Left ventricle myocardium inferior (tissue), 1 donor: ENCODE measurements around the gene MORN2. TPM values are rescaled to one million over a fixed set of nuclear protein-coding genes. Genes with fewer than 3 reads are reported as not detected.

Experiments
- DNase-seq: peaks from one replicate; pipeline ENCODE4 v3.0.0-alpha.2; 2020
- H3K27ac ChIP-seq: fragments of 200-600 bp; replicated peaks from 2 replicates; pipeline ENCODE4 v1.8.0; 2021
- H3K27me3 ChIP-seq: fragments of 200-600 bp; 2 replicates; pipeline ENCODE4 v1.8.0; 2021; ENCODE audit warnings: low read depth
- H3K36me3 ChIP-seq: fragments of 200-600 bp; 2 replicates; pipeline ENCODE4 v1.8.0; 2021
- H3K4me1 ChIP-seq: fragments of 200-600 bp; 2 replicates; pipeline ENCODE4 v1.8.0; 2021
- H3K4me3 ChIP-seq: fragments of 200-600 bp; 2 replicates; pipeline ENCODE4 v1.8.0; 2021; ENCODE audit warnings: mild to moderate bottlenecking, moderate library complexity
- H3K9me3 ChIP-seq: fragments of 200-600 bp; replicated peaks from 2 replicates; pipeline ENCODE4 v1.8.0; 2021
- intact Hi-C: fragments of 100-400 bp; cut with micrococcal nuclease; formaldehyde crosslinking; loops from one replicate; pipeline ENCODE4 v1.11.0; 2022
- total RNA-seq: library from RNA; stranded (reverse); fragmentation: NEBNext Ultra II Directional; extraction: Animal tissue kit (Norgen Biotek cat#: 25700); gene quantifications from one replicate; pipeline ENCODE4 v1.2.1, GENCODE V29; 2021
- TF ChIP-seq, protein P1 (sequence below): fragments of 200-600 bp; IDR thresholded peaks from 2 replicates; pipeline ENCODE4 v1.8.0; 2021; ENCODE audit warnings: antibody characterized with exemption, mild to moderate bottlenecking, borderline replicate concordance
- donor health status: DM: no; HTN: yes; CAD: no; lungs with severe emphysema.

The MORN2 gene
- total RNA-seq, 1 donor from 2014 or later = 23.9 TPM

- Histone ChIP-seq H3K4me1 (no peaks in the 10 kb centered on the region), H3K4me3 (no peak overlapping the region), H3K27me3 (no peaks in the 10 kb centered on the region), H3K36me3 (no peaks in the 10 kb centered on the region), H3K27ac (no peak overlapping the region), H3K9me3 (no peaks in the 10 kb centered on the region)
- TF ChIP-seq, protein P1, sequence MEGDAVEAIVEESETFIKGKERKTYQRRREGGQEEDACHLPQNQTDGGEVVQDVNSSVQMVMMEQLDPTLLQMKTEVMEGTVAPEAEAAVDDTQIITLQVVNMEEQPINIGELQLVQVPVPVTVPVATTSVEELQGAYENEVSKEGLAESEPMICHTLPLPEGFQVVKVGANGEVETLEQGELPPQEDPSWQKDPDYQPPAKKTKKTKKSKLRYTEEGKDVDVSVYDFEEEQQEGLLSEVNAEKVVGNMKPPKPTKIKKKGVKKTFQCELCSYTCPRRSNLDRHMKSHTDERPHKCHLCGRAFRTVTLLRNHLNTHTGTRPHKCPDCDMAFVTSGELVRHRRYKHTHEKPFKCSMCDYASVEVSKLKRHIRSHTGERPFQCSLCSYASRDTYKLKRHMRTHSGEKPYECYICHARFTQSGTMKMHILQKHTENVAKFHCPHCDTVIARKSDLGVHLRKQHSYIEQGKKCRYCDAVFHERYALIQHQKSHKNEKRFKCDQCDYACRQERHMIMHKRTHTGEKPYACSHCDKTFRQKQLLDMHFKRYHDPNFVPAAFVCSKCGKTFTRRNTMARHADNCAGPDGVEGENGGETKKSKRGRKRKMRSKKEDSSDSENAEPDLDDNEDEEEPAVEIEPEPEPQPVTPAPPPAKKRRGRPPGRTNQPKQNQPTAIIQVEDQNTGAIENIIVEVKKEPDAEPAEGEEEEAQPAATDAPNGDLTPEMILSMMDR = no peak
- intact Hi-C loops = no loop called here
- DNase-seq = no peak
Measured at GRCh38 chr2:38905251-38905650, 29.5 kb downstream of the MORN2 start.

DNA sequence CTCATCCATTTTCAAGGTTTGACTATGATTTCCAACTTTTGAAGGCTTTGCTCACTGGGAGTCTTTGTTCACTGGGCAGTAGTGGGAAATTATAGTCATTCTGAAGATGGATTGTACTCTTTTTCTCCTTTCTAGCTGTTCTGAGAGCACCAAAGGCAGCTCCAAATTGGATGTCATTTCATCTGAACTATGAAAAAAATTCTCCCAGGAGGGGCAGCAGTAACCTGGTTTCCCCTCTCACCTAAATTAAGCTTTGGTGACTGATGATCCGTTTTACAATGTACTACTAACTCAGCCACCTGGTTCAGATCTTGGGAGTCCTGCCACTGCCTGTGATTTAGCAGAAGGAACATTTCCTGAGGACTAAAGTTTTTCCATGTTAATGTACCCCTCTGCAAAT is 31.5 kb downstream of the MORN2 start:
- no peak overlapping the region for H3K27ac ChIP-seq
- TF ChIP-seq, protein P1 = no peak
- no peak overlapping the region for H3K4me3 ChIP-seq
- DNase-seq = no peak
- intact Hi-C loops = no loop called here
- no peaks in the 10 kb centered on the region for H3K27me3 ChIP-seq
- no peaks in the 10 kb centered on the region for H3K9me3 ChIP-seq
- H3K4me1 ChIP-seq = no peaks in the 10 kb centered on the region
- no peaks in the 10 kb centered on the region for H3K36me3 ChIP-seq

DNA sequence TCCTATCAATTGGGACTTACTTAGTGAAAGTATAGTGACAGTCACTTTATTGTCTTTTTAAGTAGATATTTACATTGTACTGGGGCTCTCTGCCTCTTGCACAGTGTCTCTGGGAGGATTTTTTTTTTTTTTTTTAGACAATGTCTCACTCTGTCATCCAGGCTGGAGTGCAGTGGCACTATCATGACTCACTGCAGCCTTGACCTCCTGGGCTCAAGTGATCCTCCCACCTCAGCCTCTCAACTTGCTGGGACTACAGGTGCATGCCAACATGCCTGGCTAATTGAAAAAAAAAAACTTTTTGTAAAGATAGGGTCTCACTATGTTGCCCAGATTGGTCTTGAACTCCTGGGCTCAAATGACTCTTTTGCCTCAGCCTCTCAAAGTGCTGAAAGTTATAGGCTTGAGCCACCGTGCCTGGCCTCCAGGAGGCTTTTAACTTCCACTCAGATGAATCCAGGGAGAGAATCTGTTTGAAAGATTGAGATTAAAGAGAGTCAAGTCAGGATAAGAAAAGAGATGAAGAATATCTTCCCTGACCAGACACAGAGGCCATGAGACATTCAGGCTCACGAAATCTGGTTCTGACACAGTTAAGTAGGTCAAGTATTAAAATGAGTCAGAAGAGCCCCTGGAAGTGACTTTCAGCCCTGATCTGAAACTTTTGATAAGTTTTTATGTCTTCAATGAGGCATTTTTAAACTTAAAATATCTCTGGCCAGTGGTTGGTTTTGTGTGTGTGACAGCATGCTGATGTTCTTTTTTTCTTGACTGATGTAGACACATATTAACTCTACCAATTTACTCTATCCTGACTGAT is 32.2 kb downstream of the MORN2 start:
- intact Hi-C loops = no loop called here
- no peak overlapping the region for H3K4me3 ChIP-seq
- H3K9me3 ChIP-seq = no peaks in the 10 kb centered on the region
- TF ChIP-seq, protein P1 = no peak
- no peak overlapping the region for H3K27ac ChIP-seq
- no peak for DNase-seq
- no peaks in the 10 kb centered on the region for H3K36me3 ChIP-seq
- no peaks in the 10 kb centered on the region for H3K4me1 ChIP-seq
- no peaks in the 10 kb centered on the region for H3K27me3 ChIP-seq

- no peak for DNase-seq
- no peaks in the 10 kb centered on the region for H3K4me1 ChIP-seq
- no peak overlapping the region for H3K27ac ChIP-seq
- H3K4me3 ChIP-seq = no peak overlapping the region
- no peaks in the 10 kb centered on the region for H3K9me3 ChIP-seq
- no peaks in the 10 kb centered on the region for H3K36me3 ChIP-seq
- TF ChIP-seq, protein P1 = no peak
- no peaks in the 10 kb centered on the region for H3K27me3 ChIP-seq
- intact Hi-C loops = no loop called here
Measured at GRCh38 chr2:38909872-38910271, 34.1 kb downstream of the MORN2 start.

DNA sequence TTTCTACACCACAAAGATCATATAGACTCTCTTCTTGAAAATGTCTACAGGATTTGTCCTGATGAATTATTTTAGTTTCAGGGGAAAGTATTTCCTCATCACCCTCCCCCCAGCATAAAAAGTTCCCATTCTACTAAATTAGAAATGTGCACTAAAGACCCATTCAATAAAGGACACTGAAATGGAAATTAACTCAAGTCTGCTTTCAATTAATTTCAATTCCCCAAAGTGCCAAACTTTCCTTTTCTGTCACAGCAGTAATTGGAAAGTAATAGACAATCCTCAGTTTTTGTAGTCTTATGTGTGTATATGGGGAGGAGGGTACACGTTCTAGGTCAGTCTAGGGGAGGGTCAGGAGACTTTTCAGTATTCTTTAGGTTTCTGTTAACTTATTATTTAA is 35.4 kb downstream of the MORN2 start:
- H3K27me3 ChIP-seq = no peaks in the 10 kb centered on the region
- intact Hi-C loops = no loop called here
- H3K9me3 ChIP-seq = no peaks in the 10 kb centered on the region
- no peaks in the 10 kb centered on the region for H3K36me3 ChIP-seq
- no peak overlapping the region for H3K4me3 ChIP-seq
- no peak overlapping the region for H3K27ac ChIP-seq
- H3K4me1 ChIP-seq = no peaks in the 10 kb centered on the region
- no peak for DNase-seq
- TF ChIP-seq, protein P1 = no peak
